Heart left ventricle (tissue), 13 donors: ENCODE data around the gene KCNQ1.

Source experiments
- CTCF ChIP-seq, 12 donors: fragments of 200-600 bp; sonication (generic) in 4 of 12; IDR thresholded peaks; one replicate each; pipeline versions ENCODE4 v1.5.0 to v1.8.0; 2018 to 2022; ENCODE audit warnings: antibody characterized with exemption in 12 of 12, mild to moderate bottlenecking in 5 of 12
- POLR2A ChIP-seq, 2 donors: fragments of 450-650 bp; IDR thresholded peaks; one replicate each; pipeline ENCODE4 v1.6.1; 2017; ENCODE audit warnings: antibody characterized with exemption in 2 of 2, mild to moderate bottlenecking in 2 of 2, moderate library complexity in 2 of 2
- donor health status: ischemic (EF 13 %, LVEDD 7.1; RV severe dilation, severe dysfunction).
- donor health status: DM: no; HTN: yes; CAD: no.
- donor health status: DM: no; HTN: no; CAD: no.
- donor health status: ischemic (EF 25% LVEDD 6.9; RV normal size, moderate dysfunction).
- donor health status: ischemic (EF 25% LVEDD 5.7; RV mildly dilated, moderate dysfunction).
- donor health status: ischemic (EF 35%, LVEDD 5.7; RV mildly dilated, moderate dysfunction).
- donor health status: nonischemic (EF 11% LVEDD 7.7; RV severe dilation, severe dysfunction).
- donor health status: DM: yes; HTN: yes; CAD: no.
- donor health status: PGD.
- donor health status: ischemic (EF 29% LVEDD 5.4; RV normal size, mild dysfunction).
- donor health status: nonischemic (EF 23%, LVEDD 6.1; RV moderate dilation, normal function).

DNA sequence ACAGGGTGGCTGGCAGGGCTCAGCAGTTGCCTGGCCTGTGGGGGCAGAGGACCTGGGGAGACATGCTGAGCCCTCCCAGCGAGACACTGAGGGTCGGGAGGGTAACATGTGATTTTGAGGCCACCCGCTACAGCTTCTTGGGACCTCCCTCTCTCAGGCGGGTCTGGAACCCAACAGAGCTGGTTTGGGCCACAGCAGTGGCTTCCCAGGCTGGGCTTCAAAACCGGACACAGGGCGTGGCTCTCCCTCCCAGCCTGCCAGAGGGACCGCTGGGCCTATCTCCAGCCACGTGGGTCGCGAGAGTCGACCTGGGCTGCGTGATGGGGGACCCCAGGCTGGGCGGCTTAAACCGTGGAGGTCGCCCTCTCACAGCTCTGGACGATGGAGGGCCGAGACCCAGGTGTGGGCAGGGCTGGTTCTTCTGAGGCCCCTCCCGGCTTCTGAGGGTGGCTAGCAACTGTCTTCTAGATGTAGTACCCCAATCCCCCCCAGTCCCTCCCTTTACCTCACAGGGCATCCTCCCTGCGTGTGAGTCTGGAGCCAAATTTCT, 91.7 kb downstream of the KCNQ1 start:
- no peak for TF ChIP-seq CTCF (IDR thresholded peaks at IDR 0.05)
- no peak for TF ChIP-seq POLR2A (IDR thresholded peaks at IDR 0.05)
